Stomach (tissue), 4 donors: Measurements from ENCODE around the gene ZFYVE9.

Experiments used
- EP300 ChIP-seq: sonication (generic); formaldehyde crosslinking; IDR thresholded peaks from one replicate; pipeline ENCODE4 v1.6.1; 2017; ENCODE audit warnings: antibody characterized with exemption
- POLR2A ChIP-seq, 4 donors: fragments of 450-650 bp; IDR thresholded peaks; one replicate each; pipeline ENCODE4 v1.6.1; 2016; ENCODE audit warnings: antibody characterized with exemption in 4 of 4, control low read depth in 2 of 4, mild to moderate bottlenecking in 1 of 4, moderate library complexity in 1 of 4
- TF ChIP-seq, protein P1 (sequence below), 7 experiments: fragments of 450-650 bp in 4 of 7; fragments of 200-600 bp in 3 of 7; sonication (generic) in 3 of 7; IDR thresholded peaks; one replicate each; pipeline ENCODE4 v1.5.1; 2016 to 2019; ENCODE audit warnings: antibody characterized with exemption in 7 of 7, control low read depth in 2 of 7, mild to moderate bottlenecking in 1 of 7

DNA sequence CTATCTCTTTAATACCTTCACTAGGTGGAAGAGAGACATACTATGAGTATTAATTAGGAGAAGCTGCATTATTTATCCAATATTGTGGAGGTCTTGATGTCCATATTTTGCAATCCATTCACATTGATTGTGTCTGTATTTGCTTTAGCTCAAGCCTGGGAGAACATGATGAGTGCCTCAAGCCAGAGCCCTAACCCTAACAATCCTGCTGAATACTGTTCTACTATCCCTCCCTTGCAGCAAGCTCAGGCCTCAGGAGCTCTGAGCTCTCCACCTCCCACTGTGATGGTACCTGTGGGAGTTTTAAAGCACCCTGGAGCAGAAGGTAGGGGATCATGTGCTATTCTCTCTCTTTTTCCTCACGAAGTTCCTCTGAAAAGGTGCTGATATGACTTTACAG is 124.6 kb downstream of the ZFYVE9 start:
- TF ChIP-seq POLR2A (IDR thresholded peaks at IDR 0.05), result no peak
- TF ChIP-seq, protein P1, sequence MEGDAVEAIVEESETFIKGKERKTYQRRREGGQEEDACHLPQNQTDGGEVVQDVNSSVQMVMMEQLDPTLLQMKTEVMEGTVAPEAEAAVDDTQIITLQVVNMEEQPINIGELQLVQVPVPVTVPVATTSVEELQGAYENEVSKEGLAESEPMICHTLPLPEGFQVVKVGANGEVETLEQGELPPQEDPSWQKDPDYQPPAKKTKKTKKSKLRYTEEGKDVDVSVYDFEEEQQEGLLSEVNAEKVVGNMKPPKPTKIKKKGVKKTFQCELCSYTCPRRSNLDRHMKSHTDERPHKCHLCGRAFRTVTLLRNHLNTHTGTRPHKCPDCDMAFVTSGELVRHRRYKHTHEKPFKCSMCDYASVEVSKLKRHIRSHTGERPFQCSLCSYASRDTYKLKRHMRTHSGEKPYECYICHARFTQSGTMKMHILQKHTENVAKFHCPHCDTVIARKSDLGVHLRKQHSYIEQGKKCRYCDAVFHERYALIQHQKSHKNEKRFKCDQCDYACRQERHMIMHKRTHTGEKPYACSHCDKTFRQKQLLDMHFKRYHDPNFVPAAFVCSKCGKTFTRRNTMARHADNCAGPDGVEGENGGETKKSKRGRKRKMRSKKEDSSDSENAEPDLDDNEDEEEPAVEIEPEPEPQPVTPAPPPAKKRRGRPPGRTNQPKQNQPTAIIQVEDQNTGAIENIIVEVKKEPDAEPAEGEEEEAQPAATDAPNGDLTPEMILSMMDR (IDR thresholded peaks at IDR 0.05), result no peak
- TF ChIP-seq EP300, result no peak
